ENCODE results near the gene PLP1. TPM values are rescaled to one million over a fixed set of nuclear protein-coding genes. Genes with fewer than 3 reads are reported as not detected.

PLP1 gene
- total and polyA plus RNA-seq, 2 donors (not counting 3 experiments of a cell fraction or from before 2014, with no cell fraction given): not detected

GRCh38 chrX:103806862-103807474, 30.3 kb downstream of the PLP1 start:
- ChIA-PET CTCF (no interaction called here), POLR2A (no interaction called here)
- dilution Hi-C loops (cut with MboI; ENCODE audit: extremely low pct_ligation_motif_present, low sequenced_read_pairs): no loop called here
- Histone ChIP-seq H4K20me1 (replicated peaks; ENCODE audit: control insufficient read depth, extremely low read depth, insufficient read depth, low read length) (no peaks in the 10 kb centered on the region), H3K79me2 (ENCODE audit: control insufficient read depth, insufficient read depth, low read length) (no peaks in the 10 kb centered on the region), H3K4me3 (replicated peaks in 1 of 3; ENCODE audit: insufficient read depth in 1 of 3, low read depth in 1 of 3, low read length in 3 of 3) (no peak overlapping the region), H3K27me3 (ENCODE audit: control insufficient read depth in 2 of 2, insufficient read depth in 2 of 2, low read length in 2 of 2) (no peaks in the 10 kb centered on the region), H3K9me3 (replicated peaks; ENCODE audit: control insufficient read depth, insufficient read depth, low read length) (no peaks in the 10 kb centered on the region), H3K36me3 (ENCODE audit: control insufficient read depth in 2 of 2, extremely low read depth in 1 of 2, insufficient read depth in 2 of 2, low read length in 2 of 2) (no peaks in the 10 kb centered on the region), H3K27ac (ENCODE audit: insufficient read depth, low read depth, low read length) (no peak overlapping the region), H3K9ac (replicated peaks; ENCODE audit: extremely low read depth, insufficient read depth, low read length) (no peak overlapping the region), H2AFZ (ENCODE audit: low read depth, low read length) (no peak overlapping the region), H3K4me1 (ENCODE audit: control insufficient read depth, extremely low read depth, insufficient read depth, low read length) (no peaks in the 10 kb centered on the region), H3K9me1 (replicated peaks; ENCODE audit: control insufficient read depth, extremely low read depth, insufficient read depth, low read length) (no peaks in the 10 kb centered on the region), H3K4me2 (ENCODE audit: insufficient read depth, low read length) (no peak overlapping the region)
- DNase-seq (ENCODE audit: low read depth, low spot score) (no peak), FAIRE-seq (no peak)
- no TSS peak for BruUV-seq (replicated peaks)
- intact Hi-C loops (cut with micrococcal nuclease): no loop called here
- TF ChIP-seq FOS (IDR thresholded peaks at IDR 0.05; ENCODE audit: borderline replicate concordance, insufficient read depth, low read length): no peak
- TF ChIP-seq JUN (IDR thresholded peaks at IDR 0.05; ENCODE audit: borderline replicate concordance, insufficient read depth, insufficient read length, low read depth): no peak
- TF ChIP-seq POLR2A (IDR thresholded peaks at IDR 0.05; ENCODE audit: low read depth, low read length): no peak
- no peak for TF ChIP-seq CTCF (IDR thresholded peaks at IDR 0.05; ENCODE audit: extremely low read depth in 1 of 2, insufficient read depth in 1 of 2, low read depth in 1 of 2, low read length in 2 of 2)
- TF ChIP-seq POLR2AphosphoS5 (IDR thresholded peaks at IDR 0.05; ENCODE audit: insufficient read depth, low read depth, low read length): no peak
- TF ChIP-seq EZH2 (IDR thresholded peaks at IDR 0.05; ENCODE audit: borderline replicate concordance, low read depth, low read length, severe bottlenecking): no peak
- TF ChIP-seq MAX (IDR thresholded peaks at IDR 0.05; ENCODE audit: insufficient read depth, insufficient read length): no peak
- no peak for TF ChIP-seq GATA2 (IDR thresholded peaks at IDR 0.05; ENCODE audit: insufficient read depth, insufficient read length, low read depth, low read length)
- TF ChIP-seq MYC (IDR thresholded peaks at IDR 0.05; ENCODE audit: low read depth, low read length): no peak

Data from endothelial cell of umbilical vein (primary cell).